ENCODE results near the gene MMP27. TPM values are rescaled to one million over a fixed set of nuclear protein-coding genes. Genes with fewer than 3 reads are reported as not detected.

Gene MMP27
- polyA plus RNA-seq, 1 donor (not counting 4 experiments of a cell fraction or from before 2014, with no cell fraction given) = not detected

DNA sequence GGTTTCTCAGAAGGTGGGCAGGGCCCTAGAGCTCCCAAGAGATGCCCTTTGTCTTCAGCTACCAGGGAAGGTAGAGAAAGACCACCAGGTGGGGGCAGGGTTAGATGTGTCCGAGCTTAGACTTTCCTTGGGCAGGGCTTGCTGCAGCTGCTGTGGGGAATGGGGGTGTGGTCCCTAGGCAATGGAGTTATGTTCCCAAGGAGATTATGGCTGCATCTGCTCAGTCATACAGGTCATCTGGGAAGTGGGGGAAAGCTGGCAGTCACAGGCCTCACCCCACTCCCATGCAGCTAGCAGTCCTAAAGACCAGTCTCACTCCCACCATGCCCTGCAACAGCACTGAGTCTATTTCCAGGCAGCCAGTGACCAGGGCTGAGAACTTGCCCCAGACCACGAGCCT is 29.5 kb downstream of the MMP27 start:
- H3K9me3 ChIP-seq (ENCODE audit: control insufficient read depth, low read depth, low read length) = no peaks in the 10 kb centered on the region
- dilution Hi-C loops (cut with MboI; ENCODE audit: extremely low pct_ligation_motif_present, low sequenced_read_pairs) = no loop called here
- no peak overlapping the region for H3K27ac ChIP-seq (ENCODE audit: control insufficient read depth, insufficient read depth, low read length)
- no peak overlapping the region for H3K9ac ChIP-seq (ENCODE audit: control insufficient read depth, extremely low read depth, insufficient read depth, low read length)
- no peak for FAIRE-seq
- no peaks in the 10 kb centered on the region for H3K4me1 ChIP-seq (ENCODE audit: control insufficient read depth, extremely low read depth, insufficient read depth, low read length)
- TF ChIP-seq, protein P1, sequence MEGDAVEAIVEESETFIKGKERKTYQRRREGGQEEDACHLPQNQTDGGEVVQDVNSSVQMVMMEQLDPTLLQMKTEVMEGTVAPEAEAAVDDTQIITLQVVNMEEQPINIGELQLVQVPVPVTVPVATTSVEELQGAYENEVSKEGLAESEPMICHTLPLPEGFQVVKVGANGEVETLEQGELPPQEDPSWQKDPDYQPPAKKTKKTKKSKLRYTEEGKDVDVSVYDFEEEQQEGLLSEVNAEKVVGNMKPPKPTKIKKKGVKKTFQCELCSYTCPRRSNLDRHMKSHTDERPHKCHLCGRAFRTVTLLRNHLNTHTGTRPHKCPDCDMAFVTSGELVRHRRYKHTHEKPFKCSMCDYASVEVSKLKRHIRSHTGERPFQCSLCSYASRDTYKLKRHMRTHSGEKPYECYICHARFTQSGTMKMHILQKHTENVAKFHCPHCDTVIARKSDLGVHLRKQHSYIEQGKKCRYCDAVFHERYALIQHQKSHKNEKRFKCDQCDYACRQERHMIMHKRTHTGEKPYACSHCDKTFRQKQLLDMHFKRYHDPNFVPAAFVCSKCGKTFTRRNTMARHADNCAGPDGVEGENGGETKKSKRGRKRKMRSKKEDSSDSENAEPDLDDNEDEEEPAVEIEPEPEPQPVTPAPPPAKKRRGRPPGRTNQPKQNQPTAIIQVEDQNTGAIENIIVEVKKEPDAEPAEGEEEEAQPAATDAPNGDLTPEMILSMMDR (optimal IDR thresholded peaks at IDR 0.05 in 1 of 3, IDR thresholded peaks at IDR 0.05 in 1 of 3, conservative IDR thresholded peaks at IDR 0.05 in 1 of 3; ENCODE audit: extremely low read depth in 1 of 3, insufficient read depth in 2 of 3, low read length in 3 of 3) = no peak
- no peak for TF ChIP-seq EZH2 (IDR thresholded peaks at IDR 0.05; ENCODE audit: low read length)
- H3K4me3 ChIP-seq (ENCODE audit: control insufficient read depth in 2 of 3, extremely low read depth in 1 of 3, insufficient read depth in 2 of 3, low read depth in 1 of 3, low read length in 3 of 3) = no peak overlapping the region
- H3K36me3 ChIP-seq (ENCODE audit: control insufficient read depth in 2 of 2, extremely low read depth in 1 of 2, insufficient read depth in 2 of 2, low read length in 2 of 2) = no peaks in the 10 kb centered on the region
- no peaks in the 10 kb centered on the region for H3K27me3 ChIP-seq (ENCODE audit: control insufficient read depth, extremely low read depth, insufficient read depth, low read length)
- H3K9me1 ChIP-seq (ENCODE audit: control insufficient read depth, extremely low read depth, insufficient read depth, low read length) = no peaks in the 10 kb centered on the region
- no peak for DNase-seq (ENCODE audit: low read depth, low spot score)
- no peak overlapping the region for H3K4me2 ChIP-seq (ENCODE audit: control insufficient read depth, extremely low read depth, insufficient read depth, low read depth, low read length)
- H3K79me2 ChIP-seq (ENCODE audit: control insufficient read depth, insufficient read depth, low read length) = no peaks in the 10 kb centered on the region
- no peaks in the 10 kb centered on the region for H4K20me1 ChIP-seq (ENCODE audit: control insufficient read depth, extremely low read depth, insufficient read depth, low read length)
- no peak overlapping the region for H2AFZ ChIP-seq (ENCODE audit: control insufficient read depth, low read length)

DNA sequence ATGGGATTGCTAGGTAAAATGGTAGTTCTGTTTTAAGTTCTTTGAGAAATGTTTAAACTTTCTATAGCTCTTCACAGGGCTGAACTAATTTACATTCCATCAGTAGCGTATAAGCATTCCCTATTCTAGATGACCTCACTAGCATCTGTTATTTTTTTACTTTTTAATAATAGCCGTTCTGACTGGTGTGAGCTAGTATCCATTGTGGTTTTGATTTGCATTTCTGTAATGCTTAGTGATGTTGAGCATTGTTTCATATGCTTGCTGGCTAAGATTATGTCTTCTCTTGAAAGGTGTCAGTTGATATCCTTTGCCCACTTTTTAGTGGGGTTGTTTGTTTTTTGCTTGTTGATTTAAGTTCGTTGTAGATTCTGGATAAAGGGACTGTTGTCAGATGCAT is 35.9 kb downstream of the MMP27 start:
- Histone ChIP-seq H3K4me1 (ENCODE audit: control insufficient read depth, extremely low read depth, insufficient read depth, low read length) (no peaks in the 10 kb centered on the region), H3K36me3 (ENCODE audit: control insufficient read depth in 2 of 2, extremely low read depth in 1 of 2, insufficient read depth in 2 of 2, low read length in 2 of 2) (no peaks in the 10 kb centered on the region), H3K9ac (ENCODE audit: control insufficient read depth, extremely low read depth, insufficient read depth, low read length) (no peak overlapping the region), H3K4me2 (ENCODE audit: control insufficient read depth, extremely low read depth, insufficient read depth, low read depth, low read length) (no peak overlapping the region), H3K9me1 (ENCODE audit: control insufficient read depth, extremely low read depth, insufficient read depth, low read length) (no peaks in the 10 kb centered on the region), H4K20me1 (ENCODE audit: control insufficient read depth, extremely low read depth, insufficient read depth, low read length) (no peaks in the 10 kb centered on the region), H3K79me2 (ENCODE audit: control insufficient read depth, insufficient read depth, low read length) (no peaks in the 10 kb centered on the region), H3K9me3 (ENCODE audit: control insufficient read depth, low read depth, low read length) (no peaks in the 10 kb centered on the region), H2AFZ (ENCODE audit: control insufficient read depth, low read length) (no peak overlapping the region), H3K27ac (ENCODE audit: control insufficient read depth, insufficient read depth, low read length) (no peak overlapping the region), H3K27me3 (ENCODE audit: control insufficient read depth, extremely low read depth, insufficient read depth, low read length) (no peaks in the 10 kb centered on the region), H3K4me3 (ENCODE audit: control insufficient read depth in 2 of 3, extremely low read depth in 1 of 3, insufficient read depth in 2 of 3, low read depth in 1 of 3, low read length in 3 of 3) (no peak overlapping the region)
- DNase-seq (ENCODE audit: low read depth, low spot score) = no peak
- FAIRE-seq = no peak
- TF ChIP-seq, protein P1 (optimal IDR thresholded peaks at IDR 0.05 in 1 of 3, IDR thresholded peaks at IDR 0.05 in 1 of 3, conservative IDR thresholded peaks at IDR 0.05 in 1 of 3; ENCODE audit: extremely low read depth in 1 of 3, insufficient read depth in 2 of 3, low read length in 3 of 3) = no peak
- dilution Hi-C loops (cut with MboI; ENCODE audit: extremely low pct_ligation_motif_present, low sequenced_read_pairs) = no loop called here

All from keratinocyte (primary cell).